ENCODE measurements around the gene PNMA5.
A peak's percentile ranks its signal among the peaks of the same experiment; 100 is the strongest.

The PNMA5 gene

DNA sequence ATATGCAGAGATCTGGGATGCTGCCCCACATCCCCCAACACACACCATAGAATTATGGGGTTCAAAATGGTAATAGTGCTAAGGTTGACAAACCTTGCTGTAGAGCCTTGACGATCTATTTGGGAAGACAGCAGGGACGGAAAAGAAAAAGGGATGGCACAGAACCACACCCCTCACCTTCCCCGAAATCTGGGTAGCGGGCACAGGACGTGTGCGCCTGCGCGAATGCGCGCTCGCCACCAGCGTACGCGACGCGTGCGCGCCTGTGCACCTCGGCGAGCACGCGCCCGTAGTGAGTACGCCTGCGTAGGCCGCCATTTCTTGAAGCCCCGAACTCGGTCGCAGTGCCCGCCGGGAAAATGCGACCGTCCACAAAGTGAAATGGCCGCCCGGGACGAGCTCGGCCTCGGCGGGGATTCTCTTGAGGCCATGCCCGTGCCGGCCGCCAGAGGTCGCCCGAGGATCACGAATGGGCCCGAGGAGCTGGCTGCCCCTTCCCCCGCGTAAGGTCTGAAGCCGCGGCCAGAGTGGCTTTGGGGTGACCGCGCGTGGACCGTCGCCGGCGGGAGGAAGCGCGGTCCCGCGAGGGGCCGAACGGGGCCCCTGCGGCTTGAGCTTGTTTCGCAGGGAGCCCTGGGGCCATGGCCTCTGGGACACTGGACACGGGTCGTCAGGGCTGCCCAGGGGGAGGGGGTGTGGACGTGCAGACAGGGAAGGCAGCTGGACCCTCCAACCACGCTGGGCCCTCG lies 52.4 kb downstream of the PNMA5 start:
- H3K4me1 Mint-ChIP-seq: peaks cover 10% of the 10 kb centered on the region
- H3K27ac Mint-ChIP-seq: peak overlapping the region; percentile 88
- no peaks in the 10 kb centered on the region for H3K27me3 Mint-ChIP-seq
- peaks cover 3% of the 10 kb centered on the region for H3K36me3 Mint-ChIP-seq
- no peaks in the 10 kb centered on the region for H3K9me3 Mint-ChIP-seq
- H3K4me3 Mint-ChIP-seq: peak overlapping the region; percentile 87

Measured in activated naive CD4-positive, alpha-beta T cell treated with anti-CD3 and anti-CD28 coated beads, Interleukin-2, amount 50 U/mL, for 24 hours (primary cell).